NCI-H2227 (cell line): ENCODE measurements around the gene SECTM1.
"Not testable (repeated sequence)": the region's sequence is repeated elsewhere in the genome, so short reads cannot be mapped to it uniquely, and the experiment has no call there.

ENCODE experiments used
- DNase-seq: peaks from one replicate; lab custom pipeline; 2025; ENCODE audit not compliant: unreplicated experiment; lab: John Stamatoyannopoulos, UW

SECTM1 gene

GRCh38 chr17:82349287-82349701 lies 15.7 kb upstream of the SECTM1 start:
- no peak for DNase-seq

DNA sequence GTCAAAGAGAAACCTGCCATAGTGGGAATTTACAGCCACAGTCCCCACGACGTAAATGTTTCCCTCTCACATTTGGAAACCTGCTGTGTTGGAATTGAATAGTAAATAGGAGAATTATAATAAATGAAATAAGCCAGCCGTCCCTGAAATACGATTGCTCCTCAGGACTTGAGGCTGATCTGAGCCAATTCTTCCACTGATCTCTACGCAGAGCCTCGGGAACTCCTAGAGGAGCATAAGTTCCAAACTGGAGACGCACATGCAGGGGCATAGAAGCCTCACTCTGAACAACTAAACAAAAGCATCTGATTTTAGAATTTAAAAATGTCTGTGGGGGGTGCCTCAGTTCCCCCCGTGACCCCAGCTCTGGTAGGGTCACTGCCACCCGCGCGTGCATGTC lies 15.3 kb upstream of the SECTM1 start:
- DNase-seq: no peak

DNA sequence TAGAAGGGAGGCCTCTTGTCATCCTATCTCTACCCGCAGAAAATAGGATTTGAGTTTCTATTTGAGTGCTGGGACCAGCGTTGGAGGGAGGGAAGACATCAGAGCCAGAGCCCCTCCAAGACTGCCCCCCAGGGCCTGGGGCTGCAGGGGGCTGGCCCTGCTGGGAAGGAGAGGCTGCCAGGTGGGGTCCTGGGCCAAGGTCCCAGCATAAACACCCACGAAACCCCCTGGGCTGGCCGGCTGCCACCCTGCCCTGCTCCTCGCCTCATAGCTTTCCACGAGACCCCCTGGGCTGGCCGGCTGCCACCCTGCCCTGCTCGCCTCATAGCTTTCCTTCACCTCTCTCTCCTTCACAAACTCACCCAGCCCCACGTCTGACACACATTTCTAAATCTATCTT lies 14.9 kb upstream of the SECTM1 start:
- no peak for DNase-seq

DNA sequence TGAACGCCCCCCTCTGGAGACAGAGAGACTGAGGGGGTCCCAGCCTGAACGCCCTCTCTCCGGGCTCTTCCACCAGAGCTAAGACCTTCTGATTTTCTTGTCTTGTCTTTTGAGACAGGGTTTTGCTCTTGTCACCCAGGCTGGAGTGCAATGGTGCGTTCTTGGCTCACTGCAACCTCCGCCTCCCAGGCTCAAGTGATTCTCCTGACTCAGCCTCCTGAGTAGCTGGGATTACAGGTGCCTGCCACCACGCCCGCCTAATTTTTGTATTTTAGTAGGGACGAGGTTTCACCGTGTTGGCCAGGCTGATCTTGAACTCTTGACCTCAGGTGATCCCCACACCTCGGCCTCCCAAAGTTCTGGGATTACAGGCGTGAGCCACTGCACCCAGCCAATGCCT lies 14.4 kb upstream of the SECTM1 start:
- DNase-seq: not testable (repeated sequence)

DNA sequence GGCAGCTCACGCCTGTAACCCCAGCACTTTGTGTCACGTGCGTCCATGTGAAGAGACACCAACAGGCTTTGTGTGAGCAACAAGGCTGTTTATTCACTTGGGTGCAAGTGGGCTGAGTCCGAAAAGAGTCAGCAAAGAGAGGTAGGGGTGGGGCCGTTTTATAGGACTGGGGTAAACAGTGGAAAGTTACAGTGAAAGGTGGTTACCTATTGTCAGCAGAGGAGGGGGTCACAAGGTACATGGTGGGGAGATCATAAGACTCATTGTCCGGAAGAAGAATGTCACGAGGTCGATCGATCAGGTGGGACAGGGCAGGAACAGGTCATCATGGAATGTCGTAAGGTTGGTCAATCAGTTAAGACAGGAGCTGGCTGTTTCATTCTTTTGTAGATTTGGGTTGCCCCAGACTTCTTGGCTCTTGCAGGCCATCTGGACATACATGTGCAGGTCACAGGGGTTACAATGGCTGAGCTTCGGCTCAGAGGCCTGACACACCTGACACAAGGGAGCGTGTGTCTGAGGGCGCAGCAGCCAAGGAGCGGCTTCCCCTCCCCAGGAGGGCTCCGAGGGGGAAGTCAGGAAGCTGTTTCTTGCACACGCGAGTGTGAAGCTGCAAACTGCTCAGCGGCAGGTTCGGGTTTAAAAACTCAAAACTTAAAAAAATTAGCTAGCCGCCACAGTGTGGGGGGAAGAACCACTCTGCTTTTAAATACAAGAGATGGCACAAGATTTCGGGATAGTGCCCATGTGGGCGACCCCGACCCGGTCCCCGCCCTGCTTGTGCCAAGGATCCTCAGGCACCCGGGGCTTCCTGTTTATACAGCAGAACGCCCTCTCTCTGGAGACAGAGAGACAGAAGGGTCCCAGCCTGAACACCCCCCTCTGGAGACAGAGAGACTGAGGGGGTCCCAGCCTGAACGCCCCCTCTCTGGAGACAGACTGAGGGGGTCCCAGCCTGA lies 13.1 kb upstream of the SECTM1 start:
- DNase-seq: no peak

DNA sequence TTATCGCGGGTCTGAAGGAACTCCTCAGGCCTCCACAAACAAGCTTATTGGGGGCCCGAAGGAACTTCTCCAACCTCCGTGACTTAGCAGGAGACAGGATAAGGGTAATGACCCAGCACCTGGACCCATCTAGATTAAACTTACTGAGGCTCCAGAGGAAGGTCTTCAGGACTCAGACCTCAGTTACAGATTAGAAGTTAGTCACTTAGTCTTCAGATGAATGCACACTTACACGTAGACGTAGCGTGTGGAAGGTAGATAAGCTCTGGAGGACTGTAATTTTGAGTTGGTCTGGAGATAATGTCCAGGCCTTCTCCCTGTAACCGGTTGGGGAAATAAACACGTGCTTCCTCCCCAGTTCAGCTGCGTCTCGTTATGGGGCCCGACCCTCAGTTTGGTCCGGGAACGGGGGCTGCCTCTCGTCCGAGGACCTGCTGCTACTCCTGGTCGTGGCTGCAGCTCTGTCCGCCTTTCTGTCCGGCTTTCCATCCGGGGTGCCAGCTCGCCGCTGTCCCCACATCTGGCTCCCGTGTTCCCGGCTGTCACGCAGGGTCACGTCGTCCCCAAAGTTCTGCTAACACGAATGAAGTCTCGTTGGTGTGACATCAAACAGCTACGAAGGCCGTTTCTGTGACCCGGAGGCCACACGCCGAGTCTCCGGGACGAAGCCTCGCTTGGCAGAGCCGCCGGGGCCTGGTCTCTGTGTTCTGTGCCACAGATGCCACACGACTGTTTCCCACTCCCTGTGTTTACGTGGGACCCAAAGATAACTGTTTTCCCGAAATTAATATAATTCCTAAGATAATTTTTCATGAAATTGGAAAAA lies 11.8 kb upstream of the SECTM1 start:
- no peak for DNase-seq

- DNase-seq: no peak
These were observed 10.8 kb upstream of the SECTM1 start for GRCh38 chr17:82344175-82344907.

- DNase-seq: no peak
These were observed 10.0 kb upstream of the SECTM1 start for GRCh38 chr17:82343560-82343959.

GRCh38 chr17:82342361-82343079 lies 9.0 kb upstream of the SECTM1 start:
- no peak for DNase-seq

DNA sequence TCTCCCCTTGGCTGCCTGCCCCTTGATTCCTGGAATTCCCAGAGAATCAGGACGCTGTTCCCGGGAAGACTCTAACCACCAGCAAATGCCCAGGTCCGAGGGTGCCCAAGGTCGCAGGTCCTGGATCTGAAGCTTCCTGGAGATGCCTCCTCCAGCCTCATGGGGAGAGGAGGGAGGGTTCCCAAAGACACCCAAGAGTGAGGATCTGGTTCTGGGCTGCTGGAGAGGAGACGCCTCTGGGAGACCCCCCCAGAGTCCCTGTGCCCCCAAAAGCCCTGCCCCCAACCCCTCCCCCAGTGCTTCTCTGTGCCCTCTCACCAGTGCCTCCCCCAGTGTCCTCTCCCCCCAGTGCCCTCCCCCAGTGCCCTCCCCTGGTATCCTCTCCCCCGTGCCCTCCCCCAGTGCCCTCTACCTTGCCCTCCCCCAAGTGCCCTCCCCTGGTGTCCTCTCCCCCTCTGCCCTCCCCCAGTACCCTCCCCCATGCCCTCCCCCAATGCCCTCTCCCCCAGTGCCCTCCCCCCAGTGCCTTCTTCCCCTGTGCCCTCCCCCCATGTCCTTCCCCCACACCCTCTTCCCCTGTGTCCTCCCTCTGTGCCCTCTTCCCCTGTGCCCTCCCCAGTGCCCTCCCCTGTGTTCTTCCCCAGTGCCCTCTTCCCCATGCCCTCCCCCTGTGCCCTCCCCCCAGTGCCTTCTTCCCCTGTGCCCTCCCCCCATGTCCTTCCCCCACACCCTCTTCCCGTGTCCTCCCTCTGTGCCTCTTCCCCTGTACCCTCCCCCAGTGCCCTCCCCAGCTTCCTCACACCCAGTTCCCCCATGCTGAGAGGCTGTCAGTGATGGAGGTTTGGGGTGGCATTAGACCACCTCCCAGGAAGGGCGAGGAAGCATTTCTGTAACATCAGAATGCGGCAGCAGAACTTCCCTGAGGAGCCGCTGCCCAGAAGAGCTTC lies 6.3 kb upstream of the SECTM1 start:
- no peak for DNase-seq

DNA sequence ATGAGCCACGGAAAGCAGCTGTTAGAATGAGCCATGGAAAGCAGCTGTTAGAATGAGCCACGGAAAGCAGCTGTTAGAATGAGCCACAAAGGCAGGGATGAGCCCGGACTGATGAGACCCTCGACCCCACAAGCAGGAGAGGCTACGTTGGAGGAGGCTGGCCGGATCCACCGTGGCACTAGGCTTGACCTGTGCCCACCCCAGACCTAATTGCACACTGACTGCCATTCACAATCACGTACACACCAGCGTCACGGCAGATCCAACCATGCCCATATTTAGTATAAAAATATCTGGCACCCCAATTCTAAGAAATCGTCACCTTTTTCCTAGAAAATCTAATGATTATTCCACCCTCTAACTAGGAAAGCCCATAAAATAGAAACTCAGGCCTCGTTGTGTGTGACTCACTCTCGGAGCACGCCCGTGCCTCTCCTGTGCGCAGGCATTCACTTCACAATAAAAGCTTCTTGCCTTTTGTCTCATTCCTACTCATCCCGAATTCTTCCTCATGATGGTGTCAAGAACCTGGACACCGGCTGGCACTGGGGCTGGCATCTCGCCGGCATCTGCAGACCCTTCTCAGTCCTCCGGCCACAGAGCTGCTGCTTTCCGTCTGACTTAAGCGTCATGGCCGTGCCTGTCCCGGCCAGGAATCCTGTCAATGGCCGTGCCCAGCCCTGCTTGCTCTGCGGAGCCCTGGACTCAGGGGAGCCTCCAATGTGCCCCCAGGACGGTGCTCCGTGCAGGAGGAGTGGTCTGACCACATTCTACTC lies 5.5 kb upstream of the SECTM1 start:
- DNase-seq: peak; percentile 21

GRCh38 chr17:82334622-82335394 lies 1.2 kb upstream of the SECTM1 start:
- no peak for DNase-seq

- DNase-seq: no peak
These were observed 647 bp upstream of the SECTM1 start for GRCh38 chr17:82334204-82334621.

DNA sequence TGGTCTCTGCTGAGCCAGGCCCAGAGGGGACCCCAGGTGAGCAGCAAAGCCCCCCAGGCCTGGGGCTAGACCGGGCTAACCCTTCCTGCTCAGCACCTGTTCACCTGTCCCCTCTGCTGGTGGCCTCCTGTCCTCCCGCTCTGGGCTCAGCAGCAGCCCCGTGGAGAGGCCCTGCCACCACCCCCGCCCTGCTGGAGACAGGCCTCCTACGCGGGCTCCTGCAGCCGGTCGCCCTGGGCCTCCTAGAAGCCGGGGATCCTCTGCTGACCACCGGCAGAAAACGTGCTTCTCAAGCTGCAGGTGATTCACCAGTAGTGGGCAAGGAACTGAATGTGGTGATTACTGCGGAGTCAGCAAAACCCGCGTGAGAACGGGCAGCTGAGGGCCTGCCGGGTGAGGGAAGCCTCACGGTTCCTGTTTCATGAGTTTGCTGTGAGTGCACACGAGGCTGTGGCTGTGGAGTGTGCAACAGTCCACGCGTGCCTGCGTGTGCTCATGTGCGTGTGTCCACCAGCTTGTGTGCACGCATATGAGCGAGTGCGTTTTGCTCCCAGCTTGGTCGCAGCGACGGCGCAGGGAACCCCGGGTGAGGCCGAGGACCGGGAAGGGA lies 792 bp downstream of the SECTM1 start:
- DNase-seq: no peak

DNA sequence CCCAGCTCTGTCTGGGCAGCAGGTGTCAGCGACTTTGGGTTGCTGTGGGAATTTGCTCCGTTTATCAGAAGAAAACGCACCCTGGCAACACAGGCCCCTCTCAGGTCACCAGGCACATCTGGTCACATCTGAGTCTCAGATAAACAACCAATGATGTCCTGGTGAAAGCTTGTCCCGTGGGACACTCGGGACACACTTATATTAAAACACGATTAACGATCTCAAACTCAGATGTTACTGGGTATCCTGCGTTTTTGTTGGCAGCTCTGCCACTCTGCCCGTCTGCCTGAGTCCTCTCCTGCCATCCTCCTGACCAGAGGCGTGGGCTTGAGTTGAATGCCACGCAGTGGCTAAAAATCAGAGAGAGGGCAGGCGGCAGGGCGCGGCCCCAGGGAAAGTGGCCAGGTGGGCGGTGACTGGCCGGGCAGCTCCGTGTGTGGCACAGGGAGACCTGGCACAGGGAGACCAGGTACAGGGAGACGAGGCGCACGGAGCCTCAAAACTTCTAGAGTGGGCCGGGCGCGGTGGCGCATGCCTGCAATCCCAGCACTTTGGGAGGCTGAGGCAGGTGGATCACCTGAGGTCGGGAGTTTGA lies 2.1 kb downstream of the SECTM1 start:
- DNase-seq: no peak

DNA sequence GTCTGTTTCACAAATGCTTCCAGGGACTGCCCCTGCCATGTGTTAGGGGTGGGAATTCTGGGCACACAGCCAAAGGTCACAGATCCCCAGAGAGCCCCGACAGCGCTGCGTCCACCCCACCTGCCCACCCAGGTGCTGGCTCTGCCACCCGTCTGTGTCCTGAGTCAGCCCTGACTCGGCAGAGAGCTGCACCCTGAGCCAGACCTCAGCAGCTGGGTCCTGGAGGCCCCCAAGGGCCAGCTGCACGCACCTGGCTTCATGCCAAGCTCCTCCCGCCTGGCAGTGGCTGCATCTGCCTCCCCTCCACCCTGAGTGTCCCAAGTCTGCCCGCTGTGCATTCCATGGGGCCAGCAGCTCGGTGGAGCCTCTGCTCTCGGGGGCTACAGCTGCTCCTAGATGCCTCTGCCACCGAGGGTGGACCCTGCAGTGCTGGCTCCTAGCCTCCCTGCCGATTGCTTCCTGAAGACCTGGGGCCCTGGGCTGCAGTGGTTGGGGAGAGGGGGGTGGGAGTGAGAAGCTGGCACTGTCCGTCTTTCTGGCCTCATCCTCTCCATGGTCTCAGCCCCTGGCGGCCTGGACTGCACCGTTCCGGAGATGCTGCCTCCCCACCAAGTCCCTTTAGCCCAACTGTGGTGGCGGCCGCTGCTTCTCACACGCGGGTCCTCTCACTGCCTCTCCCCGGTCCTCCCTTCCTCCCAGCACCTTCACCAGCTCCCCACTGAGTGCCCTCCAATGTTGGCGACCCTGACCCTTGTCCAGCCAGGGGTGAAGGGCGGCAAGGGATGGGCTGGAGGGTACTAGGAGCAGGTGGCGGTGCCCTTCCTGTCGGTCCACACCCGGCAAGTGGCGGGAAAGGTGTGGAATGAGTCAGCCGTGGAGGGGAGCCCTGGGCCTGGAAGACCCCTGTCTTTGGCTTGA lies 3.0 kb downstream of the SECTM1 start:
- DNase-seq: peak; percentile 78
